ENCODE measurements around the gene EPB41. TPM values are rescaled to one million over a fixed set of nuclear protein-coding genes. Genes with fewer than 3 reads are reported as not detected.
"Not testable (repeated sequence)": the region's sequence is repeated elsewhere in the genome, so short reads cannot be mapped to it uniquely, and the experiment has no call there.

EPB41 gene
- polyA plus RNA-seq, 2 donors = 10.2 to 12.0 TPM

GRCh38 chr1:29083317-29084195, 169.2 kb downstream of the EPB41 start:
- Histone ChIP-seq H3K27me3 (ENCODE audit: control insufficient read depth in 1 of 2, insufficient read depth in 2 of 2, low read length in 2 of 2) (no peaks in the 10 kb centered on the region), H3K9me3 (ENCODE audit: control insufficient read depth in 2 of 2, insufficient read depth in 1 of 2, low read depth in 1 of 2, low read length in 1 of 2) (no peaks in the 10 kb centered on the region), H3K27ac (ENCODE audit: low read depth in 2 of 2, low read length in 1 of 2) (no peak overlapping the region), H3K4me1 (ENCODE audit: control insufficient read depth in 2 of 2, insufficient read depth in 2 of 2, low read length in 1 of 2) (no peaks in the 10 kb centered on the region), H3K4me3 (ENCODE audit: low read depth in 1 of 2, low read length in 2 of 2) (no peak overlapping the region), H3K36me3 (ENCODE audit: control insufficient read depth in 2 of 2, insufficient read depth in 2 of 2, low read length in 1 of 2) (peaks cover 0 to 2% of the 10 kb centered on the region in 2 donors)
- 74 to 81% methylated on average over 3 of the region's 3 CpGs for WGBS, 2 donors

GRCh38 chr1:29084196-29084521, 169.8 kb downstream of the EPB41 start:
- Histone ChIP-seq H3K4me1 (ENCODE audit: control insufficient read depth in 2 of 2, insufficient read depth in 2 of 2, low read length in 1 of 2) (no peaks in the 10 kb centered on the region), H3K27me3 (ENCODE audit: control insufficient read depth in 1 of 2, insufficient read depth in 2 of 2, low read length in 2 of 2) (no peaks in the 10 kb centered on the region), H3K27ac (ENCODE audit: low read depth in 2 of 2, low read length in 1 of 2) (no peak overlapping the region), H3K4me3 (ENCODE audit: low read depth in 1 of 2, low read length in 2 of 2) (no peak overlapping the region), H3K36me3 (ENCODE audit: control insufficient read depth in 2 of 2, insufficient read depth in 2 of 2, low read length in 1 of 2) (peaks cover 0 to 3% of the 10 kb centered on the region in 2 donors), H3K9me3 (ENCODE audit: control insufficient read depth in 2 of 2, insufficient read depth in 1 of 2, low read depth in 1 of 2, low read length in 1 of 2) (no peaks in the 10 kb centered on the region)
- 76 to 83% methylated on average over 2 of the region's 2 CpGs for WGBS, 2 donors

GRCh38 chr1:29090937-29091618, 176.7 kb downstream of the EPB41 start:
- Histone ChIP-seq H3K36me3 (ENCODE audit: control insufficient read depth in 2 of 2, insufficient read depth in 2 of 2, low read length in 1 of 2) (peaks cover 3% of the 10 kb centered on the region in 2 donors), H3K27ac (ENCODE audit: low read depth in 2 of 2, low read length in 1 of 2) (no peak overlapping the region), H3K9me3 (ENCODE audit: control insufficient read depth in 2 of 2, insufficient read depth in 1 of 2, low read depth in 1 of 2, low read length in 1 of 2) (no peaks in the 10 kb centered on the region), H3K4me1 (ENCODE audit: control insufficient read depth in 2 of 2, insufficient read depth in 2 of 2, low read length in 1 of 2) (no peaks in the 10 kb centered on the region), H3K27me3 (ENCODE audit: control insufficient read depth in 1 of 2, insufficient read depth in 2 of 2, low read length in 2 of 2) (no peaks in the 10 kb centered on the region), H3K4me3 (ENCODE audit: low read depth in 1 of 2, low read length in 2 of 2) (no peak overlapping the region)

- H3K4me1 ChIP-seq (ENCODE audit: control insufficient read depth in 2 of 2, insufficient read depth in 2 of 2, low read length in 1 of 2); H3K27me3 ChIP-seq (ENCODE audit: control insufficient read depth in 1 of 2, insufficient read depth in 2 of 2, low read length in 2 of 2); H3K4me3 ChIP-seq (ENCODE audit: low read depth in 1 of 2, low read length in 2 of 2); H3K27ac ChIP-seq (ENCODE audit: low read depth in 2 of 2, low read length in 1 of 2); H3K36me3 ChIP-seq (ENCODE audit: control insufficient read depth in 2 of 2, insufficient read depth in 2 of 2, low read length in 1 of 2); H3K9me3 ChIP-seq (ENCODE audit: control insufficient read depth in 2 of 2, insufficient read depth in 1 of 2, low read depth in 1 of 2, low read length in 1 of 2): not testable (repeated sequence)
- 95 to 97% methylated on average over 5 of the region's 5 CpGs for WGBS, 2 donors
These were observed 178.3 kb downstream of the EPB41 start for GRCh38 chr1:29092704-29093103.

- 87 to 93% methylated on average over 3 of the region's 3 CpGs for WGBS, 2 donors
- H3K4me3 ChIP-seq (ENCODE audit: low read depth in 1 of 2, low read length in 2 of 2) = no peak overlapping the region
- no peak overlapping the region for H3K27ac ChIP-seq (ENCODE audit: low read depth in 2 of 2, low read length in 1 of 2)
- no peaks in the 10 kb centered on the region for H3K27me3 ChIP-seq (ENCODE audit: control insufficient read depth in 1 of 2, insufficient read depth in 2 of 2, low read length in 2 of 2)
- H3K9me3 ChIP-seq (ENCODE audit: control insufficient read depth in 2 of 2, insufficient read depth in 1 of 2, low read depth in 1 of 2, low read length in 1 of 2) = no peaks in the 10 kb centered on the region
- H3K36me3 ChIP-seq (ENCODE audit: control insufficient read depth in 2 of 2, insufficient read depth in 2 of 2, low read length in 1 of 2) = peaks cover 4 to 10% of the 10 kb centered on the region in 2 donors
- no peaks in the 10 kb centered on the region for H3K4me1 ChIP-seq (ENCODE audit: control insufficient read depth in 2 of 2, insufficient read depth in 2 of 2, low read length in 1 of 2)
These were observed 180.1 kb downstream of the EPB41 start for GRCh38 chr1:29094433-29094832.

- Histone ChIP-seq H3K4me1 (ENCODE audit: control insufficient read depth in 2 of 2, insufficient read depth in 2 of 2, low read length in 1 of 2) (no peaks in the 10 kb centered on the region), H3K36me3 (ENCODE audit: control insufficient read depth in 2 of 2, insufficient read depth in 2 of 2, low read length in 1 of 2) (peaks cover 6 to 10% of the 10 kb centered on the region in 2 donors), H3K27ac (ENCODE audit: low read depth in 2 of 2, low read length in 1 of 2) (no peak overlapping the region), H3K4me3 (ENCODE audit: low read depth in 1 of 2, low read length in 2 of 2) (no peak overlapping the region), H3K27me3 (ENCODE audit: control insufficient read depth in 1 of 2, insufficient read depth in 2 of 2, low read length in 2 of 2) (no peaks in the 10 kb centered on the region), H3K9me3 (ENCODE audit: control insufficient read depth in 2 of 2, insufficient read depth in 1 of 2, low read depth in 1 of 2, low read length in 1 of 2) (no peaks in the 10 kb centered on the region)
- WGBS, 2 donors = 85 to 92% methylated on average over 1 of the region's 1 CpG
These were observed 180.6 kb downstream of the EPB41 start for GRCh38 chr1:29094954-29095353.

GRCh38 chr1:29096231-29096886, 182.0 kb downstream of the EPB41 start:
- no peaks in the 10 kb centered on the region for H3K4me1 ChIP-seq (ENCODE audit: control insufficient read depth in 2 of 2, insufficient read depth in 2 of 2, low read length in 1 of 2)
- H3K36me3 ChIP-seq (ENCODE audit: control insufficient read depth in 2 of 2, insufficient read depth in 2 of 2, low read length in 1 of 2) = peaks cover 7 to 10% of the 10 kb centered on the region in 2 donors
- 67 to 74% methylated on average over 4 of the region's 4 CpGs for WGBS, 2 donors
- no peak overlapping the region for H3K4me3 ChIP-seq (ENCODE audit: low read depth in 1 of 2, low read length in 2 of 2)
- no peak overlapping the region for H3K27ac ChIP-seq (ENCODE audit: low read depth in 2 of 2, low read length in 1 of 2)
- H3K27me3 ChIP-seq (ENCODE audit: control insufficient read depth in 1 of 2, insufficient read depth in 2 of 2, low read length in 2 of 2) = no peaks in the 10 kb centered on the region
- H3K9me3 ChIP-seq (ENCODE audit: control insufficient read depth in 2 of 2, insufficient read depth in 1 of 2, low read depth in 1 of 2, low read length in 1 of 2) = no peaks in the 10 kb centered on the region

GRCh38 chr1:29099286-29099685, 184.9 kb downstream of the EPB41 start:
- H3K36me3 ChIP-seq (ENCODE audit: control insufficient read depth in 2 of 2, insufficient read depth in 2 of 2, low read length in 1 of 2) = peaks cover 7 to 10% of the 10 kb centered on the region in 2 donors
- WGBS, 2 donors = 84 to 98% methylated on average over 4 of the region's 4 CpGs
- no peak overlapping the region for H3K27ac ChIP-seq (ENCODE audit: low read depth in 2 of 2, low read length in 1 of 2)
- H3K9me3 ChIP-seq (ENCODE audit: control insufficient read depth in 2 of 2, insufficient read depth in 1 of 2, low read depth in 1 of 2, low read length in 1 of 2) = no peaks in the 10 kb centered on the region
- no peaks in the 10 kb centered on the region for H3K27me3 ChIP-seq (ENCODE audit: control insufficient read depth in 1 of 2, insufficient read depth in 2 of 2, low read length in 2 of 2)
- no peak overlapping the region for H3K4me3 ChIP-seq (ENCODE audit: low read depth in 1 of 2, low read length in 2 of 2)
- no peaks in the 10 kb centered on the region for H3K4me1 ChIP-seq (ENCODE audit: control insufficient read depth in 2 of 2, insufficient read depth in 2 of 2, low read length in 1 of 2)

GRCh38 chr1:29100487-29100886, 186.1 kb downstream of the EPB41 start:
- H3K36me3 ChIP-seq (ENCODE audit: control insufficient read depth in 2 of 2, insufficient read depth in 2 of 2, low read length in 1 of 2) = peaks cover 7% of the 10 kb centered on the region in 2 donors
- no peak overlapping the region for H3K4me3 ChIP-seq (ENCODE audit: low read depth in 1 of 2, low read length in 2 of 2)
- no peaks in the 10 kb centered on the region for H3K4me1 ChIP-seq (ENCODE audit: control insufficient read depth in 2 of 2, insufficient read depth in 2 of 2, low read length in 1 of 2)
- H3K27me3 ChIP-seq (ENCODE audit: control insufficient read depth in 1 of 2, insufficient read depth in 2 of 2, low read length in 2 of 2) = no peaks in the 10 kb centered on the region
- H3K27ac ChIP-seq (ENCODE audit: low read depth in 2 of 2, low read length in 1 of 2) = no peak overlapping the region
- WGBS, 2 donors = 92 to 93% methylated on average over 1 of the region's 1 CpG
- no peaks in the 10 kb centered on the region for H3K9me3 ChIP-seq (ENCODE audit: control insufficient read depth in 2 of 2, insufficient read depth in 1 of 2, low read depth in 1 of 2, low read length in 1 of 2)

Data from esophagus (tissue), 2 donors.